ENCODE data around the gene CHMP4B. TPM values are rescaled to one million over a fixed set of nuclear protein-coding genes. Genes with fewer than 3 reads are reported as not detected.
A peak's percentile ranks its signal among the peaks of the same experiment; 100 is the strongest.

The CHMP4B gene
- total RNA-seq, 1 experiment from 2014 or later: 77.6 TPM

DNA sequence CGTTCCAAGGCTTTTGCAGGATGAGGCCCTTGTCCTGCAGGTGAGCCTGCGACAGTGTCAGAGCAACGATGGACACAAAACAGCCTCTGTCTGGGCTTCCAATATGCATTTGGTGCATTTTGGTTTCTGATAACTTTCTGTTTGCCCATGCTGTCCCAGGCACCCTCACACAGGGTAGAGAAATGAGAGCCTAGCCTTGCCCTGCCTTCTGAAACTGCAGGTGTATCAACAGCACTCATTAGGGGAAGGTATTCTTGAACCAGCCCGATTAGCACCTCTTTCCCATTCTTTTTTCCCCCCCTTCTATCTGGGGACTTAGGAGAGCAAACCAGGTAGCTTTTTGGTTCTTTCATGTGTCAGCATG is 30.3 kb downstream of the CHMP4B start:
- H3K9me3 Mint-ChIP-seq (ENCODE audit: unreplicated experiment): no peaks in the 10 kb centered on the region
- peaks cover 38% of the 10 kb centered on the region for H3K4me1 Mint-ChIP-seq (ENCODE audit: insufficient read depth, unreplicated experiment)
- H3K27me3 Mint-ChIP-seq (ENCODE audit: insufficient read depth, unreplicated experiment): no peaks in the 10 kb centered on the region
- DNase-seq (ENCODE audit: unreplicated experiment): no peak
- H3K4me3 Mint-ChIP-seq (ENCODE audit: unreplicated experiment): no peak overlapping the region
- CTCF ChIA-PET: interaction anchor here (0.5 to 0.6 kb wide), 3 partner anchors 110 to 250 kb away, joined by 3 to 6 read pairs (median 5); no protein-coding TSS in a partner anchor
- peaks cover 10% of the 10 kb centered on the region for H3K36me3 Mint-ChIP-seq (ENCODE audit: insufficient read depth, unreplicated experiment)
- no peak for TF ChIP-seq CTCF (IDR thresholded peaks at IDR 0.05; ENCODE audit: unreplicated experiment)
- intact Hi-C loops (cut with micrococcal nuclease): no loop called here
- no peak overlapping the region for H3K27ac Mint-ChIP-seq (ENCODE audit: low read depth, unreplicated experiment)
- POLR2A ChIA-PET: interaction anchor here (0.6 to 1.7 kb wide), 5 partner anchors 9 to 52 kb away, joined by 3 read pairs; partner anchors contain the start of gene CHMP4B
- BruUV-seq (replicated peaks): no TSS peak

- Mint-ChIP-seq H3K9me3 (ENCODE audit: unreplicated experiment) (no peaks in the 10 kb centered on the region), H3K4me1 (ENCODE audit: insufficient read depth, unreplicated experiment) (peaks cover 33% of the 10 kb centered on the region), H3K36me3 (ENCODE audit: insufficient read depth, unreplicated experiment) (peaks cover 10% of the 10 kb centered on the region), H3K27me3 (ENCODE audit: insufficient read depth, unreplicated experiment) (no peaks in the 10 kb centered on the region), H3K27ac (ENCODE audit: low read depth, unreplicated experiment) (no peak overlapping the region), H3K4me3 (ENCODE audit: unreplicated experiment) (no peak overlapping the region)
- BruUV-seq (replicated peaks): no TSS peak
- intact Hi-C loops (cut with micrococcal nuclease): no loop called here
- POLR2A ChIA-PET: interaction anchor here (0.6 to 1.4 kb wide), 4 partner anchors 8 to 400 kb away, joined by 3 read pairs; no protein-coding TSS in a partner anchor
- TF ChIP-seq CTCF (IDR thresholded peaks at IDR 0.05; ENCODE audit: unreplicated experiment): no peak
- no peak for DNase-seq (ENCODE audit: unreplicated experiment)
- CTCF ChIA-PET: interaction anchor here (0.5 to 0.9 kb wide), 3 partner anchors 60 to 385 kb away, joined by 3 to 6 read pairs (median 3); no protein-coding TSS in a partner anchor
These were observed 31.2 kb downstream of the CHMP4B start for GRCh38 chr20:33842346-33842745.

DNA sequence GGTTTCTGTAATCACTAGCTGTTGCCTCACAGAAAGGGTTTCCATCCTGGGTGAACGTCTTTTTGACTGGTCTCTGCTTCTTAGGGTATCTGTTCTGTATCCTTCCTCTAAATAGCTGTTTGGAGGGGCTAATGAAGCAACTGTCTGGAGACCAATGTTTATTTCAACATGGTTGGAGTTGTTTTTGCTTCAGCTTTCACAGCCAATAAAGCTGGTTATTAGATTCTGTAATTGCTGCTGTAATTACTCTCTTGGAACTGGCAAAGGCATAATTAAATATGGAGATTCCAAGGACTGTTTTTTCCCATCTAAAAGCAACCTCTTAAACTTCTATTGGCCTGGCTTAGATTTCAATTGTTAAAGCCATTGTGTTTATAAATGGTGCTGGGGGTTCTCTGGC is 31.9 kb downstream of the CHMP4B start:
- no peak for TF ChIP-seq CTCF (IDR thresholded peaks at IDR 0.05; ENCODE audit: unreplicated experiment)
- no peak for DNase-seq (ENCODE audit: unreplicated experiment)
- intact Hi-C loops (cut with micrococcal nuclease): no loop called here
- Mint-ChIP-seq H3K9me3 (ENCODE audit: unreplicated experiment) (no peaks in the 10 kb centered on the region), H3K4me3 (ENCODE audit: unreplicated experiment) (no peak overlapping the region), H3K36me3 (ENCODE audit: insufficient read depth, unreplicated experiment) (peaks cover 11% of the 10 kb centered on the region), H3K27ac (ENCODE audit: low read depth, unreplicated experiment) (peak overlapping the region; percentile 24), H3K4me1 (ENCODE audit: insufficient read depth, unreplicated experiment) (peaks cover 26% of the 10 kb centered on the region), H3K27me3 (ENCODE audit: insufficient read depth, unreplicated experiment) (no peaks in the 10 kb centered on the region)
- CTCF ChIA-PET: interaction anchor here (0.5 to 0.9 kb wide), 2 partner anchors 226 to 386 kb away, joined by 3 to 6 read pairs; no protein-coding TSS in a partner anchor
- POLR2A ChIA-PET: interaction anchor here (1.0 kb wide), 1 partner anchor 32 kb away, joined by 5 read pairs; the partner anchor contains the start of gene CHMP4B
- BruUV-seq (replicated peaks): no TSS peak

GRCh38 chr20:33843854-33844253 is 32.7 kb downstream of the CHMP4B start:
- no TSS peak for BruUV-seq (replicated peaks)
- CTCF ChIA-PET: interaction anchor here (0.6 kb wide), 1 partner anchor 118 kb away, joined by 4 read pairs; no protein-coding TSS in a partner anchor

More at GRCh38 chr20:33843854-33844253, 32.7 kb downstream of the CHMP4B start:
- POLR2A ChIA-PET: interaction anchor here (1.0 kb wide), 1 partner anchor 33 kb away, joined by 5 read pairs; the partner anchor contains the start of gene CHMP4B
- H3K4me1 Mint-ChIP-seq (ENCODE audit: insufficient read depth, unreplicated experiment): peaks cover 22% of the 10 kb centered on the region
- H3K36me3 Mint-ChIP-seq (ENCODE audit: insufficient read depth, unreplicated experiment): peaks cover 19% of the 10 kb centered on the region
- no peaks in the 10 kb centered on the region for H3K27me3 Mint-ChIP-seq (ENCODE audit: insufficient read depth, unreplicated experiment)
- H3K27ac Mint-ChIP-seq (ENCODE audit: low read depth, unreplicated experiment): peak overlapping the region; percentile 24
- DNase-seq (ENCODE audit: unreplicated experiment): no peak
- H3K9me3 Mint-ChIP-seq (ENCODE audit: unreplicated experiment): no peaks in the 10 kb centered on the region
- no peak for TF ChIP-seq CTCF (IDR thresholded peaks at IDR 0.05; ENCODE audit: unreplicated experiment)
- intact Hi-C loops (cut with micrococcal nuclease): no loop called here
- H3K4me3 Mint-ChIP-seq (ENCODE audit: unreplicated experiment): no peak overlapping the region

Measured in MCF 10A (cell line).